ENCODE data around the gene PSMG2.
"Not testable (repeated sequence)": the region's sequence is repeated elsewhere in the genome, so short reads cannot be mapped to it uniquely, and the experiment has no call there.

The PSMG2 gene

GRCh38 chr18:12726331-12726730 lies 23.5 kb downstream of the PSMG2 start:
- DNase-seq, result no peak

- DNase-seq, result peak; percentile 2
These were observed 24.1 kb downstream of the PSMG2 start for GRCh38 chr18:12726774-12727550.

- DNase-seq, result no peak
These were observed 34.5 kb downstream of the PSMG2 start for GRCh38 chr18:12737243-12737902.

- DNase-seq, result no peak
These were observed 38.5 kb downstream of the PSMG2 start for GRCh38 chr18:12741351-12741750.

- DNase-seq, result no peak
These were observed 39.6 kb downstream of the PSMG2 start for GRCh38 chr18:12742453-12742852.

GRCh38 chr18:12744103-12744502 lies 41.3 kb downstream of the PSMG2 start:
- DNase-seq, result peak; percentile 11

GRCh38 chr18:12745095-12745795 lies 42.4 kb downstream of the PSMG2 start:
- DNase-seq, result no peak

- DNase-seq, result no peak
These were observed 44.9 kb downstream of the PSMG2 start for GRCh38 chr18:12747530-12748315.

- no peak for DNase-seq
These were observed 45.8 kb downstream of the PSMG2 start for GRCh38 chr18:12748671-12749070.

- DNase-seq, result no peak
These were observed 46.3 kb downstream of the PSMG2 start for GRCh38 chr18:12749121-12749520.

- DNase-seq, result no peak
These were observed 47.4 kb downstream of the PSMG2 start for GRCh38 chr18:12750076-12750714.

- DNase-seq, result no peak
These were observed 48.1 kb downstream of the PSMG2 start for GRCh38 chr18:12750715-12751502.

- no peak for DNase-seq
These were observed 48.7 kb downstream of the PSMG2 start for GRCh38 chr18:12751503-12751884.

- no peak for DNase-seq
These were observed 49.0 kb downstream of the PSMG2 start for GRCh38 chr18:12751891-12752290.

- no peak for DNase-seq
These were observed 51.7 kb downstream of the PSMG2 start for GRCh38 chr18:12754511-12754910.

GRCh38 chr18:12755606-12756005 lies 52.8 kb downstream of the PSMG2 start:
- DNase-seq, result not testable (repeated sequence)

GRCh38 chr18:12756619-12757239 lies 53.9 kb downstream of the PSMG2 start:
- not testable (repeated sequence) for DNase-seq

- not testable (repeated sequence) for DNase-seq
These were observed 55.7 kb downstream of the PSMG2 start for GRCh38 chr18:12758566-12758965.

- DNase-seq, result no peak
These were observed 62.3 kb downstream of the PSMG2 start for GRCh38 chr18:12765126-12765525.

- no peak for DNase-seq
These were observed 62.7 kb downstream of the PSMG2 start for GRCh38 chr18:12765586-12765985.

- DNase-seq, result no peak
These were observed 64.2 kb downstream of the PSMG2 start for GRCh38 chr18:12766986-12767433.

All from NCI-H1417 treated with DMSO at 0.1 percent for 48 hours (cell line).